Measurements from ENCODE around the gene SRP68. TPM values are rescaled to one million over a fixed set of nuclear protein-coding genes. Genes with fewer than 3 reads are reported as not detected.

Gene SRP68
- total and polyA plus RNA-seq, 2 experiments from 2014 or later, result 38.2 to 69.8 TPM

- in situ Hi-C loops (cut with MboI), result no loop called here
- H3K4me1 ChIP-seq (ENCODE audit: insufficient read depth), result peaks cover 4% of the 10 kb centered on the region; the same call in 1 of the 2 replicates
- no peak for DNase-seq
- H3K4me2 ChIP-seq (ENCODE audit: unreplicated experiment), result no peak overlapping the region
- no peak for TF ChIP-seq EZH2 (IDR thresholded peaks at IDR 0.05; ENCODE audit: insufficient read depth, poor library complexity, severe bottlenecking)
- TF ChIP-seq EZH2phosphoT487 (IDR thresholded peaks at IDR 0.05; ENCODE audit: insufficient read depth, low read depth), result no peak
- no peaks in the 10 kb centered on the region for H3K9me2 ChIP-seq (ENCODE audit: insufficient read depth)
- no peaks in the 10 kb centered on the region for H3F3A ChIP-seq (ENCODE audit: insufficient read depth)
- no peaks in the 10 kb centered on the region for H3K9me3 ChIP-seq (ENCODE audit: low read depth)
- no peaks in the 10 kb centered on the region for H3K27me3 ChIP-seq (replicated peaks; ENCODE audit: insufficient read depth)
- no peak overlapping the region for H3K27ac ChIP-seq
- H3K36me3 ChIP-seq (ENCODE audit: low read depth), result peaks cover 17% of the 10 kb centered on the region
- H3K9ac ChIP-seq, result no peak overlapping the region
- H4K20me1 ChIP-seq (ENCODE audit: insufficient read depth), result no peaks in the 10 kb centered on the region
- no peak overlapping the region for H3K4me3 ChIP-seq
- peaks cover 26% of the 10 kb centered on the region for H3K79me2 ChIP-seq (ENCODE audit: insufficient read depth)
- 95 to 98% methylated on average over 4 to 5 of the region's 5 CpGs for WGBS, 2 experiments (ENCODE audit: low coverage in 1 of 2, low lambda C conversion rate in 2 of 2, missing lambda C conversion rate in 2 of 2)
- no peak overlapping the region for H2AFZ ChIP-seq
Measured at GRCh38 chr17:76104896-76105231, 32.5 kb upstream of the SRP68 start.

GRCh38 chr17:76104140-76104895 is 32.0 kb upstream of the SRP68 start:
- peak overlapping the region; percentile 43 for H3K27ac ChIP-seq
- H2AFZ ChIP-seq, result peak overlapping the region; percentile 92
- peaks cover 22% of the 10 kb centered on the region for H3K36me3 ChIP-seq (ENCODE audit: low read depth)
- TF ChIP-seq EZH2phosphoT487 (IDR thresholded peaks at IDR 0.05; ENCODE audit: insufficient read depth, low read depth), result no peak
- no peak for TF ChIP-seq EZH2 (IDR thresholded peaks at IDR 0.05; ENCODE audit: insufficient read depth, poor library complexity, severe bottlenecking)
- no peaks in the 10 kb centered on the region for H4K20me1 ChIP-seq (ENCODE audit: insufficient read depth)
- 80 to 81% methylated on average over 26 to 29 of the region's 29 CpGs for WGBS, 2 experiments (ENCODE audit: low coverage in 1 of 2, low lambda C conversion rate in 2 of 2, missing lambda C conversion rate in 2 of 2)
- no peaks in the 10 kb centered on the region for H3F3A ChIP-seq (ENCODE audit: insufficient read depth)
- H3K27me3 ChIP-seq (replicated peaks; ENCODE audit: insufficient read depth), result no peaks in the 10 kb centered on the region
- DNase-seq, result no peak
- peak overlapping the region; percentile 85 for H3K9ac ChIP-seq
- no peaks in the 10 kb centered on the region for H3K9me2 ChIP-seq (ENCODE audit: insufficient read depth)
- peaks cover 4% of the 10 kb centered on the region; the same call in 1 of the 2 replicates for H3K4me1 ChIP-seq (ENCODE audit: insufficient read depth)
- H3K4me3 ChIP-seq, result peak overlapping the region; percentile 82
- in situ Hi-C loops (cut with MboI), result no loop called here
- H3K9me3 ChIP-seq (ENCODE audit: low read depth), result no peaks in the 10 kb centered on the region
- H3K4me2 ChIP-seq (ENCODE audit: unreplicated experiment), result peak overlapping the region; percentile 99
- peaks cover 26% of the 10 kb centered on the region for H3K79me2 ChIP-seq (ENCODE audit: insufficient read depth)

- Histone ChIP-seq H3K4me3 (peak within 1 kb of the TSS; percentile 82), H3F3A (ENCODE audit: insufficient read depth) (no peaks in the 10 kb centered on the region), H3K36me3 (ENCODE audit: low read depth) (peaks cover 30% of the 10 kb centered on the region), H4K20me1 (ENCODE audit: insufficient read depth) (no peaks in the 10 kb centered on the region), H3K4me2 (ENCODE audit: unreplicated experiment) (peak within 1 kb of the TSS; percentile 99), H3K79me2 (ENCODE audit: insufficient read depth) (peaks cover 31% of the 10 kb centered on the region), H3K9me3 (ENCODE audit: low read depth) (no peaks in the 10 kb centered on the region), H2AFZ (peak within 1 kb of the TSS; percentile 92), H3K9ac (peak within 1 kb of the TSS; percentile 85), H3K9me2 (ENCODE audit: insufficient read depth) (no peaks in the 10 kb centered on the region), H3K27ac (peak within 1 kb of the TSS; percentile 43), H3K4me1 (ENCODE audit: insufficient read depth) (peaks cover 4% of the 10 kb centered on the region; the same call in 1 of the 2 replicates), H3K27me3 (replicated peaks; ENCODE audit: insufficient read depth) (no peaks in the 10 kb centered on the region)
- in situ Hi-C loops (cut with MboI), result no loop called here
- TF ChIP-seq EZH2phosphoT487 (IDR thresholded peaks at IDR 0.05; ENCODE audit: insufficient read depth, low read depth), result no peak
- TF ChIP-seq EZH2 (IDR thresholded peaks at IDR 0.05; ENCODE audit: insufficient read depth, poor library complexity, severe bottlenecking), result no peak
- peak; percentile 97 for DNase-seq
- WGBS, 2 experiments (ENCODE audit: low coverage in 1 of 2, low lambda C conversion rate in 2 of 2, missing lambda C conversion rate in 2 of 2), result 3 to 5% methylated on average over 37 to 55 of the region's 55 CpGs
Measured at GRCh38 chr17:76103274-76104139, 31.2 kb upstream of the SRP68 start, which contains the start of gene EXOC7. Gene EXOC7 (minus strand): TSS chr17:76103787. CDS start chr17:76103692, 95 bp downstream.

- H3K27ac ChIP-seq, result peak overlapping the region; percentile 43
- peak overlapping the region; percentile 99 for H3K4me2 ChIP-seq (ENCODE audit: unreplicated experiment)
- peak overlapping the region; percentile 82 for H3K4me3 ChIP-seq
- H3K9me3 ChIP-seq (ENCODE audit: low read depth), result no peaks in the 10 kb centered on the region
- peak overlapping the region; percentile 85 for H3K9ac ChIP-seq
- TF ChIP-seq EZH2 (IDR thresholded peaks at IDR 0.05; ENCODE audit: insufficient read depth, poor library complexity, severe bottlenecking) (no peak), EZH2phosphoT487 (IDR thresholded peaks at IDR 0.05; ENCODE audit: insufficient read depth, low read depth) (no peak)
- H3K36me3 ChIP-seq (ENCODE audit: low read depth), result peaks cover 30% of the 10 kb centered on the region
- in situ Hi-C loops (cut with MboI), result no loop called here
- peak overlapping the region; percentile 92 for H2AFZ ChIP-seq
- peak; percentile 32 for DNase-seq
- 0 to 3% methylated on average over 4 of the region's 4 CpGs for WGBS, 2 experiments (ENCODE audit: low coverage in 1 of 2, low lambda C conversion rate in 2 of 2, missing lambda C conversion rate in 2 of 2)
- no peaks in the 10 kb centered on the region for H3K27me3 ChIP-seq (replicated peaks; ENCODE audit: insufficient read depth)
- H3K4me1 ChIP-seq (ENCODE audit: insufficient read depth), result peaks cover 4% of the 10 kb centered on the region; the same call in 1 of the 2 replicates
- no peaks in the 10 kb centered on the region for H3K9me2 ChIP-seq (ENCODE audit: insufficient read depth)
- H3F3A ChIP-seq (ENCODE audit: insufficient read depth), result no peaks in the 10 kb centered on the region
- H3K79me2 ChIP-seq (ENCODE audit: insufficient read depth), result peaks cover 31% of the 10 kb centered on the region
- H4K20me1 ChIP-seq (ENCODE audit: insufficient read depth), result no peaks in the 10 kb centered on the region
Measured at GRCh38 chr17:76102944-76103273, 30.6 kb upstream of the SRP68 start.
